Measurements from ENCODE around the gene CLN6.
"Not testable (repeated sequence)": the region's sequence is repeated elsewhere in the genome, so short reads cannot be mapped to it uniquely, and the experiment has no call there.

CLN6 gene

DNA sequence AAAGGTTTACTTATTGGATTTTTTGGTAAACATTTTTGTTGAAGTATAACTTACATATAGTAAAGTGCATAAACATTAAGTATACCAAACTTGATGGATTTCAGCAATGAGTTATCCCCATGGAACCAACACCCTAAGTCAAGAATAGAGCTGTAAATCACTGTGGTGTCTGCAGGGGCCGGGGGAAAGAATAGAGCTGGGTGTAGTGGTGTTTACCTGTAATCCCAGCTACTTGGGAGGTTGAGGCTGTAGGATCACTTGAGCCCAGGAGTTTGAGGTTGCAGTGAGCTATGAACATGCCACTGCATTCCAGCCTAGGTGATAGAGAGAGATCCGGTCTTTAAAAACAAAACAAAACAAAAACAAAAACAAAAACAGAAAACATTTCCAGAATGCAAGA, 34.8 kb upstream of the CLN6 start:
- H3K27me3 Mint-ChIP-seq: peaks cover 2% of the 10 kb centered on the region

DNA sequence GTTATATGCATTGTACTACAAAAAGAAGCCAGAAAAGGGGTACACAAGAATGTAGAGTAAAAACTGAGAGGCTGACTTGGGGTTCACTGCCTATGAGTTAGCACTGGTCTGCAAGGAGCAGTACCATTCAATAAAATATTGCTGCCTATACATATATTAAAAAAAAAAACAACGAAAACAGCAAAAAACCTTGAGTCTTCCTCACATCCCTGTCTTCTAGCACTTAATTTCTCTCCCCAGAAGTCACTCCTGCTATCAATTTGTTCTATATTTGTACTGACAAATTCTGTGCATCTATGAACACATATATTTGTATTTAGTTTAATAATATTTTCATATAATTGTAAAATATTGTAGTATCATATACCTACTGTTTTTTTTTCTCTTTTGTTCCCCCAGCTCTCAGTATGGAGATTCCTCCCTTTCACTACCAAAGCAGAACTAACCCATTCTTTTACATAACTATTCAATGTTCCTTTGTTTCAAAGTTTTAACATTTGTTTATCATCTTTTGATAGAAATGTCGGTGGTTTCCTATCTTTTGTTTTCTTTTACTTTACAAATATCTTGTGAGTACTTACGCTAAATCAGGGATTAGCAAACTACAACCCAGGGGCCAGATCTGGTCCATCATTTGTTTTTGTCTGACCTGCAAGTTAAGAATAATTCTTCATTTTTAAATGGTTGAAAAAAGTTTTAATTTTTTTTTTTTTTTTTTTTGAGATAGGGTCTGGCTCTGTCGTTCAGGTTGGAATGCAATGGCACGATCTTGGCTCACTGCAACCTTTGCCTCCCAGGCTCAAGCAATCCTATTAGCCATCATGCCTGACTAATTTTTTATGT, 33.2 kb upstream of the CLN6 start:
- no peak for DNase-seq
- H3K36me3 Mint-ChIP-seq (ENCODE audit: low read depth): no peaks in the 10 kb centered on the region
- peaks cover 2% of the 10 kb centered on the region for H3K27me3 Mint-ChIP-seq
- no peaks in the 10 kb centered on the region for H3K9me3 Mint-ChIP-seq
- ATAC-seq: no peak
- no peak overlapping the region for H3K4me3 Mint-ChIP-seq
- H3K4me1 Mint-ChIP-seq: peaks cover 5% of the 10 kb centered on the region
- no peak overlapping the region for H3K27ac Mint-ChIP-seq

More for the DNA sequence above, 34.8 kb upstream of the CLN6 start:
- no peaks in the 10 kb centered on the region for H3K9me3 Mint-ChIP-seq
- no peaks in the 10 kb centered on the region for H3K4me1 Mint-ChIP-seq
- no peak for DNase-seq
- no peak overlapping the region for H3K27ac Mint-ChIP-seq
- no peak overlapping the region for H3K4me3 Mint-ChIP-seq
- no peak for ATAC-seq
- H3K36me3 Mint-ChIP-seq (ENCODE audit: low read depth): no peaks in the 10 kb centered on the region

DNA sequence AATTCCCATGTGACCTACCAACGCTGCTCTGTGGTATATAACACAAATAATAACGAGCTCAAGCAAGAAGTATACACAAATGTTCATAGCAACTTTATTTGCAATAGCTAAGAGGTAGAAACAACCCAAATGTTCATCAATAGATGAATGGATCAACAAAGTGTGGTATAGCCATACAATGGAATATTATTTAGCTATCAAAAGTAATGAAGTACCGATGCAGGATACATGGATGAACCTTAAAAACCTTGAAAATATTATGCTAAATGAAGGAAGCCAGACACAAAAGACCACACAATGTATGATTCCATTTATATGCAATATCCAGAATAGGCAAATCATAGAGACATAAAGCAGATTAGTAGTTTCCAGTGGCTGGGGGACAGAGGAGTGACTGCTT, 32.5 kb upstream of the CLN6 start:
- H3K27me3 Mint-ChIP-seq: peaks cover 2% of the 10 kb centered on the region
- no peak overlapping the region for H3K4me3 Mint-ChIP-seq
- no peaks in the 10 kb centered on the region for H3K36me3 Mint-ChIP-seq (ENCODE audit: low read depth)
- peaks cover 7% of the 10 kb centered on the region for H3K4me1 Mint-ChIP-seq
- DNase-seq (no peak), ATAC-seq (no peak)
- no peaks in the 10 kb centered on the region for H3K9me3 Mint-ChIP-seq
- no peak overlapping the region for H3K27ac Mint-ChIP-seq

DNA sequence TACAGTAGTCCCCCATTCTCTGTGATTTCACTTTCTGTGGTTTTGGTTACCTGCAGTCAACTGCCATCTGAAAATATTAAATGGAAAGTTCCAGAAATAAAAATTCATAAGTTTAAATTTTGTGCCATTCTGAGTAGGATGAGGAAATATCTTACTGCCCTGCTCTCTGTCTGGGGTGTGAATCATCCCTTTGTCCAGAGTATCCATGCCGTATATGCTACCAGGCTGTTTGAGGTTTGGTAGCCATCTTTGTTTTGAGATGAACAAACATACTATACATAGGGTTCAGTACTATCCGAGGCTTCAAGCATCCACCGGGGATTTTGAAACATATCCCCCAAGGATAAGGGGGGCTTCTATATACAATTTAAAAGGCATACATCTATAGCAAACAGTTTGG, 31.7 kb upstream of the CLN6 start:
- DNase-seq (no peak), ATAC-seq (no peak)
- Mint-ChIP-seq H3K27ac (no peak overlapping the region), H3K9me3 (no peaks in the 10 kb centered on the region), H3K36me3 (ENCODE audit: low read depth) (no peaks in the 10 kb centered on the region), H3K4me3 (no peak overlapping the region), H3K4me1 (peaks cover 9% of the 10 kb centered on the region), H3K27me3 (peaks cover 2% of the 10 kb centered on the region)

DNA sequence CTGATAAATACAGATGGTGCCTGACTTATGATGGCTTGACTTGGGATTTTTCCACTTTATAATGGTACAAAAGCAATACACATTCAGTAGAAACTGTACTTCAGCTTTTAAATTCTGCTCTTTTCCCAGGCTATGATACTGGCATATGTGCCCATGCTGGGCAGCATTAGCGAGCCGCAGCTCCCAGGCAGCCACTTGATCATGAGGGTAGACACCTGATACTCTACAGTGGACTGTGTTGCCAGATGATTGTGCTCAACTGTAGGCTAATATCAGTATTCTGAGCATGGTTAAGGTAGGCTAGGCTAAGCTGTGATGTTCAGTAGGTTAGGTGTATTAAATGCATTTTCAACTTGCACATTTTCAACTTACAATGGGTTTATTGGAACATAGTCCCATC, 30.4 kb upstream of the CLN6 start:
- Mint-ChIP-seq H3K27me3 (peaks cover 5% of the 10 kb centered on the region), H3K9me3 (no peaks in the 10 kb centered on the region), H3K4me1 (peaks cover 9% of the 10 kb centered on the region), H3K27ac (no peak overlapping the region), H3K36me3 (ENCODE audit: low read depth) (no peaks in the 10 kb centered on the region), H3K4me3 (no peak overlapping the region)
- no peak for DNase-seq
- ATAC-seq: no peak

DNA sequence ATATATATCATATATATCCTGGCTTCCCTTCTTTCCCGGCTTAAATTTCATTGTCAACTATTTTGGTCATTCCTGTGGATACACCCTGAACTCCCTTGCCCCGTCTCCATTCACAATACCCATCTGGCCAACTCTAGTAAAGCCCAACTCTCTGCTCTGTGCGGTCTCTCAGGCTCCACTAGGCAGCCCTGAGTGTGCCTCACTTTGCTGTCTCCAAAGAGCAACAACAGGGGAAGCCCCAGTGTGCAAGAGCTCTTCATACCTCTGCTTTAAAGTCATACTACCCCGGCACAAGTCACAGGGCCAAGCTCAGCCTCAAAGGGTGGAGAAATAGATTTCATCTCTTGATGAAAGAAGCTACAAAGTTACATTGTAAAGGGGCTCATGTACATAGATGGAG, 29.2 kb upstream of the CLN6 start:
- Mint-ChIP-seq H3K27ac (no peak overlapping the region), H3K27me3 (peaks cover 4% of the 10 kb centered on the region), H3K36me3 (ENCODE audit: low read depth) (no peaks in the 10 kb centered on the region), H3K4me3 (no peak overlapping the region), H3K4me1 (peaks cover 9% of the 10 kb centered on the region), H3K9me3 (no peaks in the 10 kb centered on the region)
- DNase-seq (peak; percentile 24), ATAC-seq (peak; percentile 89)

DNA sequence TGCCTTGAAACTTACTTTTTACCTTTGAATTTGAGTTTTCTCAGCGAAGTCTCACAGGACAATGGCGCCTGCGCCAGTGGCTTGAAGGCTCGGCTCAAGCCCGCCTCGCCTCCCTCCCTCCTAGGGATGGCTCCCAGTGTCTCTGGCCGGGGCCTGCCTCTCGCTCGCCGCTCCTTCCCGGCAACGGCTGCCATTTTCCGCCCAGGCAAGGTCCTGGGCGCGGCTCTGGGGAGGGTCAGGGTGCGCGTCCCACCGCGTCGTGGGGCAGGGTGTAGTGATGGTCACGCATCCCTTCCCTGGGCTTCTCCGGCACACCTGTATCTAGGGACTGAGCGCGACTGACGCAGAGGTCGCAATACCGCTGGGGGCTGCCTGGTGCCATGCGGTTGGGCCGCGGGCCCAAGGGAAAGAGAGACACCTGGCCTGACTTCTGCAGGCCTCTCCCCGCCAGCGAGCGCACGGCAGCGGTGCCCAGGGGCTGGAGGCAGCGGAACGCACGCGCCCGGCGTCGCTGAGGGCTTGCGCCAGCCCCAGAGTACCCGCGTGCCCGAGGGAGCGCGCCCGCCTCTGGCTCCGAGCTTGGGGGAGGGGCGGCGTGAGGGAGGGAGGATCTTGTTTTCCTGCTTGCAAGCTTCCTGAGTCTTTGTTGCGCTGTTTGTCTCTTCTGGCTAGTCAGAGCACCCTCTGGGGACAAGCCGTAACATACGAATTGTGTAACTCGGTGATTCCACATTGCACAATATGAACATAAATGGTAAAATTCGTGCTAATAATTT, 27.3 kb upstream of the CLN6 start:
- DNase-seq (peak; percentile 73), ATAC-seq (peak; percentile 71)
- no peaks in the 10 kb centered on the region for H3K9me3 Mint-ChIP-seq
- H3K4me1 Mint-ChIP-seq: peaks cover 9% of the 10 kb centered on the region
- no peak overlapping the region for H3K27ac Mint-ChIP-seq
- H3K4me3 Mint-ChIP-seq: peak overlapping the region; percentile 40
- peaks cover 6% of the 10 kb centered on the region for H3K27me3 Mint-ChIP-seq
- no peaks in the 10 kb centered on the region for H3K36me3 Mint-ChIP-seq (ENCODE audit: low read depth)

DNA sequence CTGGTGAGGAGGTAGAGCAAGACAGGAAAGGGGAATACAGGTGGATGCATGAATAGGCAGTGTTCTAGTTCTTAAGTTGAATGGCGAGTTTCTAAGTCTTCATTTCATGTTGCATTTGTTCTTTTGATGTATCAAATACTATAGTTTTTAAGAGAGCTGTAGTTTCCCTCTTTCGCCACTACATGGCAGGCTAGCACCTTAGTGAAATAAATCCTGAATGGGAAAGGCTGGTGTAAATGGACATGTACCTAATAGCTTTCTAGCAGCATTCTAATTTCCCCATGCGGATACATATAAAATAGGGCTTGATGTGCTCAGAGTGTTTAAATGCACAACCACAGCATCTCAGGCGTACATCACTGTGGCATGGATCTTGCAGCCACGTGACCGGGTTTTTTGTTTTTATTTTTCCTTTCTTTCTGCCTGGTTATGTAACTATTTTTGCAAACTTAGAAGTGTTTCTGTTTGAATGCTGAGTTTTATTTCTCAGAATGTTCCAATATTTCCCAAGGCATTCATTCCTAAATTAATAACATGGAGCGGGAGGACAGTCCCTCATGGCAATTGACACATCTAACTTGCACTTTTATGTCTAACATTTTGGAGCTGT, 23.5 kb upstream of the CLN6 start:
- Mint-ChIP-seq H3K4me1 (peaks cover 4% of the 10 kb centered on the region), H3K27me3 (peaks cover 11% of the 10 kb centered on the region), H3K4me3 (no peak overlapping the region), H3K36me3 (ENCODE audit: low read depth) (no peaks in the 10 kb centered on the region), H3K9me3 (no peaks in the 10 kb centered on the region), H3K27ac (no peak overlapping the region)
- DNase-seq (peak; percentile 18), ATAC-seq (peak; percentile 45)

DNA sequence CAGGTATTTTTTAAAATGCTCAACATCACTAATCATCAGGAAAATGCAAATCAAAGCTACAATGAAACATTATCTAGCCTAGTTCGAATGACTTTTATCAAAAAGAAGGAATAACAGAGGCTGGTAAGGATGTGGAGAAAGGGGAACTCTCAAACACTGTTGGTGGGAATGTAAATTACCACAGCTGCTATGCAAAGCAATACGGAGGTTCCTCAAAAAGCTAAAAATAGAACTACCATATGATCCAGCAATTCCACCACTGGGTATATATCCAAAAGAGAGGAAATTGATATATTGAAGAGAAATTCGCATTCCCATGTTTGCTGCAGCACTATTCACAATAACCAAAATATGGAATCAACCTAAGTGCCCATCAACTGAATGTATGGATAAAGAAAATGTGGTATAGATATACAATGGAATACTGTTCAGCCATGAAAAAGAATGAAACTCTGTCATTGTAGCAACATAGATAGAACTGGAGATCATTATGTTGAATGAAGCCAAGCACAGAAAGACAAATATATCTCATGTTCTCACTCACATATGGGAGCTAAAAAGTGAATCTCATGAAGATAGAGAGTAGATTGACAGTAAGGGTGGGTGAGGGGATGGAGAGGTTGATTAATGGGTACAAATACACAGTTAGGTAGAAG, 19.7 kb upstream of the CLN6 start:
- H3K36me3 Mint-ChIP-seq (ENCODE audit: low read depth): peaks cover 4% of the 10 kb centered on the region
- H3K4me3 Mint-ChIP-seq: no peak overlapping the region
- ATAC-seq: no peak
- H3K27me3 Mint-ChIP-seq: peaks cover 13% of the 10 kb centered on the region
- no peak for DNase-seq
- H3K27ac Mint-ChIP-seq: no peak overlapping the region
- H3K4me1 Mint-ChIP-seq: no peaks in the 10 kb centered on the region
- peaks cover 9% of the 10 kb centered on the region for H3K9me3 Mint-ChIP-seq

DNA sequence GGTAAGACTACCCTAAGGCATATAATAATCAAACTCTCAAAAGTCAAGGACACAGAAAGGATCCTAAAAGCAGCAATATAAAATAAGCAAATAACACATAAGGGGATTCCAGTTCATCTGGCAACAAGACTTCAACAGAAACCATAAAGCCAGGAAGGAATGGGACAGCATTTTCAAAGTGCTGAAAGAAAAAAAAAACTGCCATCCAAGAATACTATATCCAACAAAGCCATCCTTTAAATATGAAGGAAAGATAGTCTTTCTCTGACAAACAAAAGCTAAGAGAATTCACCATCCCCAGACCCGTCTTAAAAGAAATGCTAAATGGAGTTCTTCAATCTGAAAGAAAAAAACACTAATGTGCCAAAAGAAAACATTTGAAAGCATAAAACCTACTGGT, 14.7 kb upstream of the CLN6 start:
- Mint-ChIP-seq H3K36me3 (ENCODE audit: low read depth) (peaks cover 4% of the 10 kb centered on the region), H3K4me1 (no peaks in the 10 kb centered on the region), H3K27me3 (peaks cover 11% of the 10 kb centered on the region), H3K27ac (no peak overlapping the region), H3K9me3 (peaks cover 24% of the 10 kb centered on the region), H3K4me3 (no peak overlapping the region)
- ATAC-seq (no peak), DNase-seq (no peak)

DNA sequence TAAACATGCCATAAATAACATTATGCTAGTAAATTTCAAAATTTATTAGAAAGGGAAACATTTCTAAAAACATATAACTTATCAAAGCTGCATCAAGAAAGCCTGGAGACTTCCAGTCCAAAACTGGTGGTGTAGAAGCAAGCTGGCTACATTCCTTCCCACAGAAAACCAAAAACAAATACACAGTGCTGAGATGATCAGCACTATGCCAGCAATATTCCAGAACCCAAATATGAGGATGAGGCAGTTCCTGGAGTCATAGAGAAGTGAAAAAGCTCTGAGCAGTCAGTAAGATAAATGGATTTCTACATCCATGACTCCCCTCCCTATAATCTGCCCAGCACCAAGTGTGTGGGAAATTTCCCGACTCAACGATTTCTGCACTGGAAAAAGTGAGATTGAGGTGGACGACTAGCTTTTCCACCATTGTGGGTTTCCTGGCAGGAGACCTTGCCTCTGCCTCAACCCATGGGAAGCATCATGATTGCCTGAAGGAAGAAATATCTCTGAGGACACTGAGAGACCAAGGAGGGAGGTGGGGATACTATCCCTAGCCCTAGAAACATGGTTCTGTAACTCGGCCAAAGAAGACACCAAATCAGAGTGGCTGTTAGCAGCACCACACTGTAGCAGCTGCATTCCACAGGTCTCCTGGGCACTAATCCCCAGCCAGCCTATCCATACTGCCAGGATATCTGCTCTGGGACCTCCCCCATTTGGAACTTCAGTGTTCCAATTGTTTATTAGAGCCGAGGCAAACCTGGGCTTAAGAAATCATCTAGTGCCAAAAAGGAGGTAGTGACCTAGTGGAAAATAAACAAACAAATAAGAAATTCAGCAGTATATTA, 11.8 kb upstream of the CLN6 start:
- Mint-ChIP-seq H3K27me3 (peaks cover 2% of the 10 kb centered on the region), H3K36me3 (ENCODE audit: low read depth) (peaks cover 4% of the 10 kb centered on the region), H3K9me3 (peaks cover 24% of the 10 kb centered on the region), H3K27ac (no peak overlapping the region), H3K4me3 (no peak overlapping the region), H3K4me1 (no peaks in the 10 kb centered on the region)
- no peak for ATAC-seq
- DNase-seq: no peak

DNA sequence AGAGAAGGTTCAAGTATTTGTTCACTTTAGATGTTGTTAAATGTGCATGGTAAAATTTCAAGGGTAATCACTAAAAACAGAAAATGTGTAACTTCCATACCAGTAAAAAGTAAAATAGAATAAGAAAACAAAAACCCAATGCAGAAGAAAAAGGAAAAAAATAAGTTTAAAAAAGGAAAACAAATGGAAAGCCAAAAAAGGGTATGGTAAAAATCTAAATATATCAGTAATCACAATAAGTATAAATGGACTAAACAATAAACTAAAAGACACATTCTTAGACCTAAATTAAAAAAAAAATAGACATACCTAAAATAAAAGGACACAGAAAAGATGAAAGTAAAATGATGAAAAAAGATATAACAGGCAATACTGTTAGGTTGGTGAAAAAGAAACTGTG, 9.5 kb upstream of the CLN6 start:
- Mint-ChIP-seq H3K4me3 (no peak overlapping the region), H3K9me3 (peaks cover 14% of the 10 kb centered on the region), H3K4me1 (no peaks in the 10 kb centered on the region), H3K36me3 (ENCODE audit: low read depth) (no peaks in the 10 kb centered on the region), H3K27ac (no peak overlapping the region), H3K27me3 (peaks cover 3% of the 10 kb centered on the region)
- no peak for ATAC-seq
- DNase-seq: no peak

DNA sequence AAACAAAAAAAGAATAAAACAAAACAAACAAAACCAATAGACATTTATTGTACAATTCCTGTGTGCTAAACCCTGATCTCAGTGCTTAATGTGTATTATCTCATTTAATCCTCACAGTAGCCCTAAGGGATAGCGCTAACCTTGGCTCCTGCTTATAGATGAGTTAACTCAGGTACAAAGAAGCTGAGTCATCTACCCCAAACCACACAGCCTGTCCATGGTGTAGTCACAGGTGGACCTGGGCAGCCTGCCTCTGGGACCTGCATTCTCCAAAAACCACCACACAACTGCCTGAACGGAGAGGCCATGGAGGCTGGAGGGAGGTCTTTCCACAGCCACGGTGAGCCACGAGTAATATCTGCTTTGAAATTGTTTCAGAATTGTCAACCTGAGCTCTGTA, 5.5 kb upstream of the CLN6 start:
- H3K4me3 Mint-ChIP-seq: no peak overlapping the region
- no peaks in the 10 kb centered on the region for H3K36me3 Mint-ChIP-seq (ENCODE audit: low read depth)
- no peaks in the 10 kb centered on the region for H3K9me3 Mint-ChIP-seq
- H3K4me1 Mint-ChIP-seq: peaks cover 10% of the 10 kb centered on the region
- peaks cover 4% of the 10 kb centered on the region for H3K27me3 Mint-ChIP-seq
- H3K27ac Mint-ChIP-seq: no peak overlapping the region
- ATAC-seq (no peak), DNase-seq (no peak)

DNA sequence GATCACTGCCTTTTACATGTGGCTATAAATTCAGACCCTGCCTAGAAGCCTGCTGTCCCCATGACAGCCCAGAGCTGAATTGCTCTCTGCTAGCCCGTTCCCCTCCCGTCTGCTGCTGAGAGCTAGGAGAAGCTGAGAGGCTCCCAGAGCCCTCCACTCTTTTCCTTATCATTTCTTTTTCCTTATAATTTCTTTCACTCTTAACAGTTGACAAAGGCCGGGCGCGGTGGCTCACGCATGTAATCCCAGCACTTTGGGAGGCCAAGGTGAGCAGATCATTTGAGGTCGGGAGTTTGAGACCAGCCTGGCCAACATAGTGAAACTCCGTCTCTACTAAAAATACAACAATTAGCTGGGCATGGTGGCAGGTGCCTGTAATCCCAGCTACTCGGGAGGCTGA, 5.0 kb upstream of the CLN6 start:
- not testable (repeated sequence) for DNase-seq; H3K27me3 Mint-ChIP-seq; H3K9me3 Mint-ChIP-seq; H3K36me3 Mint-ChIP-seq (ENCODE audit: low read depth); ATAC-seq; H3K4me3 Mint-ChIP-seq; H3K27ac Mint-ChIP-seq
- peaks cover 14% of the 10 kb centered on the region for H3K4me1 Mint-ChIP-seq
